ENCODE measurements around the gene R3HDM2.

R3HDM2 gene

DNA sequence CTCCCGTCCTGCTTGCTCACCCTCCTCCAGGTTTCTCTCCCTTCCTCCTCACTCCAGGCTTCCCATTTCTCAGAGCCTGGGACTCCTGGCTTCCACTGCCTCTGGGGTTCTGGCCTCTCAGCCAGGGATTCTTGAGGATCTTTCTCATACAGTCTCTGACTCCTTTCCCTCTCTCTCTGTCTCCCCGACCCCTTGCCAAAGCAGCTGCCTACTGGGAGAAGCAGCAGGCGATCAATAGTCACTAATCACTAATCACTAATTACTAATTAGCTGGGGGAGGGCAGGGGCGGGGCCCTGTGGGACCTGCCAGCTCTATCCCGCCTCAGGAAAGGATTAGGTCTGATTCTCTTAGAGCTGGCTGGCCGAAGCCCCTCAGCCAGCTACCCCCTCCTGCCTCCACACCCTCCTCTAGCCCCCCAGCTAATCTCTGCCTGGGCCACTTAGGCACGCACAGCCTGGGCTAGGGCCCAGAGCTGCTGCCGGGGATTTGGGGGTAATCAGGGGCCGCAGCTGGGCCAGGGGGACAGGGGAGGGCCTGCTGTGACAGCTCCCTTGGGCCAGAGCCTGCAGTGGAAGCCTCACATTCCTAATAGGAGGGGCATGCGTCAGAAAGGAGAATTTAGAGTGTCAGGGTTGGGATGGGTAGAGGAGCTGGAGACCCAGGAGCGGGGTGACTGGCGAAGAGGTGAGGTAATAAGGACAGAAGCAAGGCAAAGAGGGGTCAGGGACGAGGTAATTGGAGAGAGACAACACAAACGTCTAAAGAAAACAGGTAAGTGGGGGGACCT, 211.4 kb downstream of the R3HDM2 start:
- Histone ChIP-seq H3K9ac (ENCODE audit: insufficient read length, low read depth) (peak overlapping the region; percentile 39), H3K4me1 (ENCODE audit: insufficient read depth, insufficient read length) (peaks cover 51% of the 10 kb centered on the region), H3K4me3 (ENCODE audit: insufficient read length, low read depth) (no peak overlapping the region)

DNA sequence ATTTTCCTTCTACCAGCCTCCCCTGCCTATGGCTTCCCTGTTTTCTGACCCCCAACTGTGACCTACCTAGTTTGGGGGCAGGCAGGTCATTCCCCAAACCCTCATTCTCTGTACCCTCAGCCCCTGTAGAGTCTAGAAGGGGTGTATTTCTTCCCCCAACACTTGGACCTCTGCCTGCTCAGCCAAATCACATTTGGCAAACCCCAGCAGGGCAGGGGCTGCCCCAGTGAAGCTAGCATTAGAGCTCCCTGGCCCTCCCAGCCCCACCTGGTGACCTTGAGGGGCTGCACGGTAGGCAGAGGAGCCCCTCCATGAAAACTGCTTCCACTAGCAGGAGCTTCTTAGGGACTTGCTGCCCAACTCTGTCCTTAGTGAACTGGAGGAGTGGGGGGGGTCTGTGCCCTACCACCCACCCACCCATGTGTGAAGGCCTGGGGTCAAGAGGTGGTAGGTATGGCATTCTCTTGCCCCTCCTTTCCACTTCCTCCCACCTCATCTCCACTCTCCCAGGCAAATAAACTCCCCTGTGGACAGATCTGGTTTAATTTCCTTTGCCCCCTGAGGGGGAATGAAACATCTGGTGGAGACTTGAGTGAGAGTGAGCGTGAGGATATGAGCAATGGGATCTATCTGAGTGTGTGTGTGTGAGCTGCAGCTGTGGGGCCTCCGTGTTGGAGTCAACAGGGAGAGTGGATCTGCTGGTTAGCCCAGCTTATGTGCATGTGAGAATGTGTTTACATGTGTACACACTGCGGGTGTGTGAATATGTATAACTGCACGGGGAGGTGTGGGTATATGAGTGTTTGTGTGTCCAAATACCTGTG, 212.6 kb downstream of the R3HDM2 start:
- no peak for DNase-seq (ENCODE audit: low read depth, low spot score)
- Histone ChIP-seq H3K9ac (ENCODE audit: insufficient read length, low read depth) (peak overlapping the region; percentile 75), H3K4me1 (ENCODE audit: insufficient read depth, insufficient read length) (peaks cover 59% of the 10 kb centered on the region), H3K9me3 (ENCODE audit: insufficient read depth, low read length) (no peaks in the 10 kb centered on the region), H3K27me3 (ENCODE audit: insufficient read depth, insufficient read length) (peaks cover 90% of the 10 kb centered on the region), H3K4me3 (ENCODE audit: insufficient read length, low read depth) (no peak overlapping the region), H3K36me3 (ENCODE audit: insufficient read depth, insufficient read length, low read length) (peaks cover 7% of the 10 kb centered on the region)
- TF ChIP-seq YY1 (IDR thresholded peaks at IDR 0.05; ENCODE audit: insufficient read depth, insufficient read length): no peak
- TF ChIP-seq ZNF274 (IDR thresholded peaks at IDR 0.05; ENCODE audit: low read depth, low read length): no peak
- TF ChIP-seq SUZ12 (IDR thresholded peaks at IDR 0.05; ENCODE audit: extremely low read depth, insufficient read depth, insufficient read length): no peak

More for the DNA sequence above, 211.4 kb downstream of the R3HDM2 start:
- peaks cover 96% of the 10 kb centered on the region for H3K27me3 ChIP-seq (ENCODE audit: insufficient read depth, insufficient read length)
- no peaks in the 10 kb centered on the region for H3K9me3 ChIP-seq (ENCODE audit: insufficient read depth, low read length)
- no peaks in the 10 kb centered on the region for H3K36me3 ChIP-seq (ENCODE audit: insufficient read depth, insufficient read length, low read length)
- no peak for DNase-seq (ENCODE audit: low read depth, low spot score)
- no peak for TF ChIP-seq ZNF274 (IDR thresholded peaks at IDR 0.05; ENCODE audit: low read depth, low read length)
- peak; percentile 16 for TF ChIP-seq SUZ12 (IDR thresholded peaks at IDR 0.05; ENCODE audit: extremely low read depth, insufficient read depth, insufficient read length)
- no peak for TF ChIP-seq YY1 (IDR thresholded peaks at IDR 0.05; ENCODE audit: insufficient read depth, insufficient read length)

DNA sequence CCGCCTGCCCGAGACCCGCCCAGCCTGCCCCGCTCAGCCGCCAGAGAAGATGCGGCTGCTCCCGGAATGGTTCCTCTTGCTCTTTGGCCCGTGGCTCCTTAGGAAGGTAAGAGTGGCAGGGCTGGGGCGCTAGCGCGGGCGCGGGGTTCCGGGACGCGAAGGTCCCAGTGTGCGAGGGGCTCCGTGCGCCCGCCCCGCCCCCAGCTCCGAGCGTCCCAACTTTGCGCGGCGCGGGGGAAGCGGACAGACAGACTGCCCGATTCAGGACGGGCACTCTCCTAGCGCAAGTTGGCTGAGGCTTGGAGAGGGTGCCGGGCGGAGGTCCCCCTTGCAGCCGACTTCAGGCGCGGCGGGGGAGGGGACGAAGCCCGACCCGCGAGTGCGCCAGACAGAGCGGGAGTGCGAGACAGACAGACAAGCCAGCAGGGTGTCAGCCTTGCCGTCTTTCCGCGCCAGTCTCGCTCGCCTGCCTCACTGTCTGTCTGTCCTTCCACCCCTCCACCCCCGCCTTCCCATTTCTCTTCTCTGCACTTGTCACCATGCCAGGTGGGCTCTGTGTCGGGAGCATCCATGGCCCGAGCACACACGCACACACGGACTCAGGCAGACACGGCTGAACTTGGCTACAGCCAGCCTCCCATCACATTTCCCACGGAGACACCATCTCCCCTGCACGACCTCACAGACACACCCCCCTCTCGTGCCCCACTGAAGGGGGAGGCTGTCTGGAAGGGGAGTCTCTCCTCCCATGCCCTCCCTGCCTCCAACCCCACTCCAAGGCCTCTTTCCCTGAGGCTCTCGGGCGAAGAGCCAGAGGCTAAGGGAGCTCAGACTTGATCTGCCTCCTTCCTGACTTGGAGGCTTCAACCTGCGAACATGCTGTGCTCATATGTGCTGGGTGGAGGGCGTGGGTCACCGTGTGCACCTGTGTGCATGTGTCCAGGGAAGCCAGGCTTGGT, 213.6 kb downstream of the R3HDM2 start:
- Histone ChIP-seq H3K9ac (ENCODE audit: insufficient read length, low read depth) (peak overlapping the region; percentile 75), H3K4me1 (ENCODE audit: insufficient read depth, insufficient read length) (peaks cover 53% of the 10 kb centered on the region), H3K9me3 (ENCODE audit: insufficient read depth, low read length) (no peaks in the 10 kb centered on the region), H3K36me3 (ENCODE audit: insufficient read depth, insufficient read length, low read length) (peaks cover 15% of the 10 kb centered on the region), H3K27me3 (ENCODE audit: insufficient read depth, insufficient read length) (peaks cover 80% of the 10 kb centered on the region), H3K4me3 (ENCODE audit: insufficient read length, low read depth) (peak overlapping the region; percentile 29)
- DNase-seq (ENCODE audit: low read depth, low spot score): no peak
- TF ChIP-seq YY1 (IDR thresholded peaks at IDR 0.05; ENCODE audit: insufficient read depth, insufficient read length) (no peak), SUZ12 (IDR thresholded peaks at IDR 0.05; ENCODE audit: extremely low read depth, insufficient read depth, insufficient read length) (peak; percentile 84)

DNA sequence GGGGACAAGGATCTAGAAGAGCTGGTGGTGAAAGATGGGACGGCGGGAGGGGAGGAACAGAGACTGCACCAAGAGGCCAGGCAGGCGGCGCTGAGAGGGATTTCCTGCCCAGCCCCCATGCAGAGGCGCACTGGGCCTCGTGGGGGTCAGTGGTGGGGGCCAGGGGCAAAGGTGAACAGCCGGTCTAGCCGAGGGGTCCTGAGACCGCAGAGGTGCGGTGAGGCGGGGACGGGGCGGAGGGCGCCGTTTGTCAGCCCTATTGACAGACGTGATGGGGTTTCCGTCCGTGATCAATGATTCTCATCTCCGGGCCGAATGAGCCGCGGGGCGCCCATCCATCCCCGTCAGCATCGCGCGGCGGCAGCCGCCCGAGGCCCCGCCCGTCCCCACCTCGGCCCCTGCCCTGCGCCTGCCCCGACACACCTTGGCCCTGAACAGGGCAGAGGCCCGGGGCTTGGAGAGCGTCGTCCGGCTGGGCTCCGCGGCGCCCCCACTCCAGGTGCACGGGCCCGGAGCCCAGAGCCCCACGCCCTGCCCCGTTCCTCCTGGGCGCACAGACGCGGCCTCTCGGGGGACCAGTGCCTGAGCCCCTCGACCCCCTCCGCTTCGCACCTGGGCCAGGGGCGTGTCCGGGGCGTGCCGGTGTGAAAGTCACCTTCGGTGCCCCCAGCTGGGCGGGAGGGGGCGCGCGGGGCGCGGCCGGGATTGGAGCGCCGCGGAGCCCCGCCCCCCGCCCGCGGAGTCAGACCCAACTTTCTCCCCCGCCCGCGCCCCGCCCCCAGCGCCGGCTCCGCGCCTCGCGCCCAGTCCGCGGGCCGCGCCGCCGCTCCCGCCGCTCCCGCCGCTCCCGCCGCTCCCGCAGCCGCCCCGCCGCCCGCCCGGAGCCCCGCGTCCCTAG, 214.6 kb downstream of the R3HDM2 start, which contains the start of gene NXPH4:
TSS of gene NXPH4 (plus strand) at position 781 of the 898 bp plus-strand sequence. CDS start 176 bp downstream, outside the sequence.
- peaks cover 48% of the 10 kb centered on the region for H3K4me1 ChIP-seq (ENCODE audit: insufficient read depth, insufficient read length)
- TF ChIP-seq SUZ12 (IDR thresholded peaks at IDR 0.05; ENCODE audit: extremely low read depth, insufficient read depth, insufficient read length): no peak
- no peak for TF ChIP-seq YY1 (IDR thresholded peaks at IDR 0.05; ENCODE audit: insufficient read depth, insufficient read length)
- TF ChIP-seq ZNF274 (IDR thresholded peaks at IDR 0.05; ENCODE audit: low read depth, low read length): no peak
- DNase-seq (ENCODE audit: low read depth, low spot score): no peak
- peaks cover 70% of the 10 kb centered on the region for H3K27me3 ChIP-seq (ENCODE audit: insufficient read depth, insufficient read length)
- H3K36me3 ChIP-seq (ENCODE audit: insufficient read depth, insufficient read length, low read length): peaks cover 24% of the 10 kb centered on the region
- peak within 1 kb of the TSS; percentile 32 for H3K4me3 ChIP-seq (ENCODE audit: insufficient read length, low read depth)
- no peaks in the 10 kb centered on the region for H3K9me3 ChIP-seq (ENCODE audit: insufficient read depth, low read length)
- peak within 1 kb of the TSS; percentile 75 for H3K9ac ChIP-seq (ENCODE audit: insufficient read length, low read depth)

DNA sequence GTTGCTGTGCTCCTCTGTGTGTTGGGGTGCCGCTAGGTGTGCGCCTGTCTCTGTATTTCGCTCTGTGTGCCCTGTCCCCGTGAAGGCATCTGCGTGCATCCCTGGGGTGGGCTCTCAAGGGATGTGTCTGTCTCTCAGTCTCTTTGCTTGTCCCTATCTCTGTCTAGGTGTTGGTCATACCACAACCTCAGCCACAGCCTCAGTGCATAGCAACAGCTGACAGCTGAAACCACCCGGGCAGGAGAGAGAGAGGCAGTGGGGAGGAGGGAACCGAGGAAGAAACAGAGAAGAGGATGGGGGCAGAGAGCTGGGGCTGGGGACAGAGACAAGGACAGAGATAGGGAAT, 215.2 kb downstream of the R3HDM2 start:
- DNase-seq (ENCODE audit: low read depth, low spot score): no peak
- Histone ChIP-seq H3K4me3 (ENCODE audit: insufficient read length, low read depth) (no peak overlapping the region), H3K9ac (ENCODE audit: insufficient read length, low read depth) (no peak overlapping the region), H3K36me3 (ENCODE audit: insufficient read depth, insufficient read length, low read length) (peaks cover 31% of the 10 kb centered on the region), H3K4me1 (ENCODE audit: insufficient read depth, insufficient read length) (peaks cover 44% of the 10 kb centered on the region), H3K9me3 (ENCODE audit: insufficient read depth, low read length) (no peaks in the 10 kb centered on the region), H3K27me3 (ENCODE audit: insufficient read depth, insufficient read length) (peaks cover 64% of the 10 kb centered on the region)
- no peak for TF ChIP-seq YY1 (IDR thresholded peaks at IDR 0.05; ENCODE audit: insufficient read depth, insufficient read length)

DNA sequence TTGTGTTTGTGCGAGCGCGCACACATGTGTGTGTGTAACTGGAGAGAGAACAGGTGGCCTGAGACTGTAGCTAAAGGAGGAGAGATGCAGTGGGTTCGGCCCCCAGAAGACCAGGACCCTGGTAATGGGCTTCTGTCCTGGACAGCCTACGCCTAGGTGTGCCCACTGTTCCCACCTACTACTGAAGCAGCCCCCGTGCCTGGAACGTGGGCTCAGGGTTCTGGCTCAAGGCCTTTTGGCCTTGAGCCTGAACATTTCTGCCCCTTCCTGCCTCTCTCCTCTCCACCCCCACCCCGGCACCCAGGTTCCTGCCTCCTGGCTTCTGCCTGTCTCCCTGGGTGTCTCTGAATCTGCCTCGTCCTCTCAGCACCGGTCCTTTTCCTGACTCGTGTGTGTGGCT, 215.8 kb downstream of the R3HDM2 start:
- peaks cover 42% of the 10 kb centered on the region for H3K4me1 ChIP-seq (ENCODE audit: insufficient read depth, insufficient read length)

More for the DNA sequence above, 215.8 kb downstream of the R3HDM2 start:
- no peaks in the 10 kb centered on the region for H3K9me3 ChIP-seq (ENCODE audit: insufficient read depth, low read length)
- DNase-seq (ENCODE audit: low read depth, low spot score): no peak
- no peak overlapping the region for H3K4me3 ChIP-seq (ENCODE audit: insufficient read length, low read depth)
- no peak overlapping the region for H3K9ac ChIP-seq (ENCODE audit: insufficient read length, low read depth)
- no peak for TF ChIP-seq ZNF274 (IDR thresholded peaks at IDR 0.05; ENCODE audit: low read depth, low read length)
- no peak for TF ChIP-seq SUZ12 (IDR thresholded peaks at IDR 0.05; ENCODE audit: extremely low read depth, insufficient read depth, insufficient read length)
- no peak for TF ChIP-seq YY1 (IDR thresholded peaks at IDR 0.05; ENCODE audit: insufficient read depth, insufficient read length)
- peaks cover 36% of the 10 kb centered on the region for H3K36me3 ChIP-seq (ENCODE audit: insufficient read depth, insufficient read length, low read length)
- H3K27me3 ChIP-seq (ENCODE audit: insufficient read depth, insufficient read length): peaks cover 59% of the 10 kb centered on the region
